ENCODE data around the gene CADM1. TPM values are rescaled to one million over a fixed set of nuclear protein-coding genes. Genes with fewer than 3 reads are reported as not detected.

CADM1 gene
- total and polyA plus RNA-seq, 8 donors: 0.58 to 29.7 (median 5.3) TPM

DNA sequence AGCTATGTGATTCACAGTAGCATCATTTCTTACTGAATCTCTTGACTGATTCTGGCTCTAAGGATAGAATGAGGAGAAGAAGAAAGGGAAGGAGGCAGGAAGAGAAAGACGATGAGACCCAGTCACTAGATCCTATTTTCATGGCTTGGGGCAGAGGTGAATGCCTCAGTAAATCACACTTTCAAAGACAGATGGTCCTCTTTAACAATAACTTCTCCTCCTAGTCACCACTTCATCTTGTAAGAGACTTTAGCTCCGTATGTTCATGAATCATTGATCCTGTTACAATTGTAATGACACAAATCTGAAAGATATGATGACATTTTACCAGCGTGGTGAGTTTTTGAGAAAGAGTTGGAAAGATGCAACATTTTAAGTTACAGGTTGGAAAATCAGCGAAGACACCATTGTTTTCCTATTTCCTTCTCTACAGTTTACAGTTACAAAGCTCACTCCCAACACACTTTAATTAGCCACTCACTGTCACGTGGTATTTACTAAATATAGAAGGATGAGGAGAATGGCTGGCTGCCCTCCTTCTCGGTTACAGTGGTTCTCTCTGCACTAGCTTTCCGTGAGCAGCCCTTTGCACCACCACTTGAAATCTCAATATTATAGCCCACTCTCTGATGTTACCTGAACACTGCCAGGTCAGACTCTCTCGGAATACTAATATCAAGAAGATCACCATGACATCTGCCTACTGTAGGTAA, 205.8 kb downstream of the CADM1 start:
- Histone ChIP-seq H3K27ac (no peak overlapping the region), H3K27me3 (no peaks in the 10 kb centered on the region), H3K4me1 (no peaks in the 10 kb centered on the region), H3K4me3 (no peak overlapping the region), H3K9me3 (no peaks in the 10 kb centered on the region), H3K36me3 (no peaks in the 10 kb centered on the region)
- intact Hi-C loops (cut with DNase I; ENCODE audit: low total_unique reads): no loop called here
- no peak for DNase-seq
- whole genome bisulfite sequencing, 5 donors: 76 to 84% (median 84%) methylated on average over 8 of the region's 8 CpGs
- no peak for TF ChIP-seq EP300 (IDR thresholded peaks at IDR 0.05)
- no peak for TF ChIP-seq POLR2AphosphoS5 (IDR thresholded peaks at IDR 0.05)
- TF ChIP-seq POLR2A (IDR thresholded peaks at IDR 0.05): no peak
- TF ChIP-seq, protein P1, sequence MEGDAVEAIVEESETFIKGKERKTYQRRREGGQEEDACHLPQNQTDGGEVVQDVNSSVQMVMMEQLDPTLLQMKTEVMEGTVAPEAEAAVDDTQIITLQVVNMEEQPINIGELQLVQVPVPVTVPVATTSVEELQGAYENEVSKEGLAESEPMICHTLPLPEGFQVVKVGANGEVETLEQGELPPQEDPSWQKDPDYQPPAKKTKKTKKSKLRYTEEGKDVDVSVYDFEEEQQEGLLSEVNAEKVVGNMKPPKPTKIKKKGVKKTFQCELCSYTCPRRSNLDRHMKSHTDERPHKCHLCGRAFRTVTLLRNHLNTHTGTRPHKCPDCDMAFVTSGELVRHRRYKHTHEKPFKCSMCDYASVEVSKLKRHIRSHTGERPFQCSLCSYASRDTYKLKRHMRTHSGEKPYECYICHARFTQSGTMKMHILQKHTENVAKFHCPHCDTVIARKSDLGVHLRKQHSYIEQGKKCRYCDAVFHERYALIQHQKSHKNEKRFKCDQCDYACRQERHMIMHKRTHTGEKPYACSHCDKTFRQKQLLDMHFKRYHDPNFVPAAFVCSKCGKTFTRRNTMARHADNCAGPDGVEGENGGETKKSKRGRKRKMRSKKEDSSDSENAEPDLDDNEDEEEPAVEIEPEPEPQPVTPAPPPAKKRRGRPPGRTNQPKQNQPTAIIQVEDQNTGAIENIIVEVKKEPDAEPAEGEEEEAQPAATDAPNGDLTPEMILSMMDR (IDR thresholded peaks at IDR 0.05): no peak

DNA sequence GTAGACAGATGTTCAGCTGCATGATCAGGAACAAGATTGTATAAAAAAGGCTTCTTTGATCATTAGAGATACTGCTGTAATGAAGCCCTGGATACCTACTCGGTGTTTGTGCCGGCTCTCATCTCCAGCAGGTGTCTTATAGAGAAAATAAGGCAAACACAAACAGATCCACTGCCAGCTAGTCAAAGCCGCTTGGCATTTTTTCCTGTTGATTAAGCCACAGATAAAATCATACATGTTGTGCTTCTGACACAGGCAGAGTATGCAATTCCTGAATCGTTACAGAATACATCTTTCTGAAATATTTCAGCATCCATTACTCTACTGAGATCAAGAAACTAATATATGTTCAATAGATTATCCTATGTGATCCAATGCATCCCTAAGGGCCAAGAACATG, 206.9 kb downstream of the CADM1 start:
- no peak for DNase-seq
- Histone ChIP-seq H3K36me3 (no peaks in the 10 kb centered on the region), H3K27me3 (no peaks in the 10 kb centered on the region), H3K4me1 (no peaks in the 10 kb centered on the region), H3K4me3 (no peak overlapping the region), H3K9me3 (no peaks in the 10 kb centered on the region), H3K27ac (no peak overlapping the region)
- WGBS, 5 donors: 87 to 92% (median 88%) methylated on average over 4 of the region's 4 CpGs
- TF ChIP-seq EP300 (IDR thresholded peaks at IDR 0.05) (no peak), POLR2A (IDR thresholded peaks at IDR 0.05) (no peak), POLR2AphosphoS5 (IDR thresholded peaks at IDR 0.05) (no peak)
- TF ChIP-seq, protein P1 (IDR thresholded peaks at IDR 0.05): no peak
- intact Hi-C loops (cut with DNase I; ENCODE audit: low total_unique reads): no loop called here

DNA sequence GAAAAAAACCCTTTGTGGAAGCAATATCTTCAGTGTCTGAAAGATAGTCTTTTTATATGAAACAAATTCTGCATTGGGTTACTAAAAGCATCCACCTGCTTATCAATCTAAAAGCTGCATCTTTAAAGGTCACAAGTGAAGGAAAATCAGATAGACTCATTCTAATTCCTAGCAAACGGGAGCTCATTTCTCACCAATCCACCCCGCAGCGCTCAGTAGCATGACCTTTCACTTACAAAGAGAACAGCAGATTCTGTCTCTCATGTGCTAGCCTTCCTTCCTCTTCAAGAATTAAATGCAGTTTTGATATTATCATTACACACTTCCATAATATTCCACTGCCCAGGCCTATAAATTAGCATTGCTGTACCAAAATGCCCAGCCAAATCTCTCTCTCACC, 212.9 kb downstream of the CADM1 start:
- Histone ChIP-seq H3K4me1 (no peaks in the 10 kb centered on the region), H3K27ac (no peak overlapping the region), H3K27me3 (no peaks in the 10 kb centered on the region), H3K36me3 (no peaks in the 10 kb centered on the region), H3K9me3 (no peaks in the 10 kb centered on the region), H3K4me3 (no peak overlapping the region)
- WGBS, 5 donors: 70 to 81% (median 77%) methylated on average over 3 of the region's 3 CpGs
- intact Hi-C loops (cut with DNase I; ENCODE audit: low total_unique reads): no loop called here
- DNase-seq: no peak
- TF ChIP-seq EP300 (IDR thresholded peaks at IDR 0.05) (no peak), POLR2A (IDR thresholded peaks at IDR 0.05) (no peak), POLR2AphosphoS5 (IDR thresholded peaks at IDR 0.05) (no peak)
- TF ChIP-seq, protein P1 (IDR thresholded peaks at IDR 0.05): no peak

DNA sequence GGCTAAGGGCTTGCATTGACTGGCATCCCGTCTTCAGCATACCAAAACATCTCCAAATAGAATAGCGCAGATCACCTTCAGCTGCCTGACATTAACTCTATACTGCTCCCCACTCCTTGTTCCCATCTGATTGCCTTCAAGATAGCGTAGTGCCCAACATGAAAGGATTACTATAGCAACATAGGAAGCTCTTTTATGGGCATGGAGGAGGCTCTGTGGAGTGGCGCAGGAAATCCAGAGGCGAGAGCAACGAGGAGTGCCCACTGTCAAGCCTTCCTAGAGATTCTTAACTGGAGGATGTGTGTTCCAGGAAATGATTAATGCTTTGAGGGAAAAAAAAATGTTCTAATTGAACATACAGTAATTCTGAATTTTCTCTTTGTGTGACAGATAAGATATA, 213.3 kb downstream of the CADM1 start:
- Histone ChIP-seq H3K9me3 (no peaks in the 10 kb centered on the region), H3K27me3 (no peaks in the 10 kb centered on the region), H3K4me1 (no peaks in the 10 kb centered on the region), H3K36me3 (no peaks in the 10 kb centered on the region), H3K4me3 (no peak overlapping the region), H3K27ac (no peak overlapping the region)
- intact Hi-C loops (cut with DNase I; ENCODE audit: low total_unique reads): no loop called here
- 79 to 86% (median 85%) methylated on average over 6 of the region's 6 CpGs for WGBS, 5 donors
- TF ChIP-seq POLR2AphosphoS5 (IDR thresholded peaks at IDR 0.05) (no peak), POLR2A (IDR thresholded peaks at IDR 0.05) (no peak), EP300 (IDR thresholded peaks at IDR 0.05) (no peak)
- TF ChIP-seq, protein P1 (IDR thresholded peaks at IDR 0.05): no peak
- no peak for DNase-seq

Measured in stomach (tissue), 9 donors.